ENCODE results near the gene NUDT2. TPM values are rescaled to one million over a fixed set of nuclear protein-coding genes. Genes with fewer than 3 reads are reported as not detected.

Gene NUDT2
- total and polyA plus RNA-seq, 2 of the 4 experiments (the other 2 are of a cell fraction) = 36.6 to 45.0 TPM

DNA sequence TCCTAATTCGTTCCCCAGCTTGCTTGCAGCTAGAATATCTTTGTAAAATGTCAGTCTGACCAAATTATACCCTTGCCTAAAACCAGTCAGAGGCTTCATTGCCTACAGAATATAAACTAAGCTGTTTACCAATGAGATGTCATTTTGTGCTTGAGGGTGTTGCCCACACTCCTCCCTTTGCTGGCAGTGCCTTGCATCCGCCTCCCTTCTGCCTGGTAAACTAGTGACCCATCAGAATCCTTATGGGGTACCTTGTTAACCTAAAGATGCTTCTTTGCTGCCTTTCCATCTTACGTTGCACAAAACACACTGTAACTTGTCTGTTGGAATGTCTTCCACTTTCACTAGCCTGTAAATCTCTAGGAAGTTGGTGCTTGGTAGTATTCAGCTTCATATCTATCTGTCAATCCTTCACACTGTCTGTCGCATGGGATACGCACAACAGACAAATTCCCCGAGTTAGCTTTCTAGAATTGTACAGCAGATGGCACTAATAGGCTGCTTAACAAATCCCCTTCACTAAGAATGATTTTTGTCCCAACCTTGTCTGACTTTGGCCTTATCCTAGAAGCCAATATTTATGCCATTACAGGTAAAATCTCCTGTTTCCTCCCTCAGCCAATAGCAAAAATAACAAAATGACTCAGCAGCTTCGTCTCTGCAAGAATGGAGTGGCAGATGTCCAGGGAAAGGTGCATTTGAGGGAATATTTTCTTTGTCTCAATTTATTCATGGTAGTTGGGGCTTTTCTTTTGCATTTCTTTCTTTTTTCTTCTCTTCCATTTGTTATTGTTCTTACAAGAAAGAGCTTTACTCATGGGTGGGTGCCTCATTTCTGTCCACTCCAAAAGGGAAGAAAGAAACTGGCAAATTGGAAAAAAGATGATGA, 3.0 kb downstream of the NUDT2 start (continued):
- no peak for TF ChIP-seq NFE2L2 (IDR thresholded peaks at IDR 0.05; ENCODE audit: low read depth, low read length)
- TF ChIP-seq CHD1 (IDR thresholded peaks at IDR 0.05; ENCODE audit: low read depth, low read length) = no peak
- no peak for TF ChIP-seq POLR2A (IDR thresholded peaks at IDR 0.05; ENCODE audit: low read depth, low read length)

GRCh38 chr9:34333836-34334235, 4.5 kb downstream of the NUDT2 start:
- ChIA-PET POLR2A (ENCODE audit: unreplicated experiment) (interaction anchor here (0.6 kb wide), 1 partner anchor 300 kb away, joined by 8 read pairs; no protein-coding TSS in a partner anchor), CTCF (interaction anchor here (0.6 kb wide), 1 partner anchor 423 kb away, joined by 3 read pairs; no protein-coding TSS in a partner anchor)
- H2AK5ac ChIP-seq (ENCODE audit: low read depth, low read length) = no peak overlapping the region
- WGBS, 2 experiments (ENCODE audit: extremely low coverage in 2 of 2, insufficient read length in 1 of 2) = no CpG with 5 or more reads among the region's 3 CpGs
- no peaks in the 10 kb centered on the region for H3K9me3 ChIP-seq (ENCODE audit: control insufficient read depth, insufficient read depth, low read length)
- H3K9me1 ChIP-seq (ENCODE audit: insufficient read depth, low read length) = no peaks in the 10 kb centered on the region
- no peak overlapping the region for H4K5ac ChIP-seq (ENCODE audit: low read depth, low read length)
- H4K20me1 ChIP-seq (ENCODE audit: insufficient read depth, low read length) = peaks cover 3% of the 10 kb centered on the region; the same call in 1 of the 2 replicates
- no peak overlapping the region for H3K27ac ChIP-seq (ENCODE audit: insufficient read depth, low read length)
- no peak overlapping the region for H2BK20ac ChIP-seq (ENCODE audit: low read depth, low read length)
- H2BK15ac ChIP-seq (ENCODE audit: low read depth, low read length) = no peak overlapping the region
- in situ Hi-C loops (cut with MboI; ENCODE audit: low sequenced_read_pairs) = no loop called here
- no peak overlapping the region for H2BK5ac ChIP-seq (ENCODE audit: low read depth, low read length, poor library complexity, severe bottlenecking)
- intact Hi-C loops (cut with micrococcal nuclease) = loop anchor here (5.0 kb wide), 1 partner anchor 213 kb away; no protein-coding TSS in a partner anchor
- no peak overlapping the region for H3K4me3 ChIP-seq (ENCODE audit: insufficient read depth, low read depth, low read length)
- H3K4me2 ChIP-seq (ENCODE audit: low read depth, low read length) = no peak overlapping the region
- no peak overlapping the region for H3K56ac ChIP-seq (ENCODE audit: extremely low read depth, insufficient read depth, low read length)
- ATAC-seq (ENCODE audit: low read depth) (no peak), DNase-seq (no peak)
- no peak overlapping the region for H3K18ac ChIP-seq (ENCODE audit: low read depth, low read length)
- no peak overlapping the region for H2AFZ ChIP-seq (replicated peaks; ENCODE audit: low read length, poor library complexity)
- H3K9ac ChIP-seq (ENCODE audit: low read depth, low read length) = no peak overlapping the region
- no peak overlapping the region for H3K14ac ChIP-seq (replicated peaks; ENCODE audit: low read depth, low read length)
- peaks cover 28 to 53% of the 10 kb centered on the region in 2 experiments for H3K79me1 ChIP-seq (ENCODE audit: low read depth in 1 of 2, low read length in 2 of 2)
- H2AK9ac ChIP-seq (replicated peaks; ENCODE audit: low read depth, low read length, poor library complexity) = no peak overlapping the region
- dilution Hi-C loops (cut with HindIII; ENCODE audit: low sequenced_read_pairs, unreplicated experiment) = no loop called here
- H3K4ac ChIP-seq (ENCODE audit: low read depth, low read length) = no peak overlapping the region
- no TSS peak for BruUV-seq (replicated peaks)
- H4K91ac ChIP-seq (ENCODE audit: insufficient read depth, low read depth, low read length) = no peak overlapping the region
- no peak overlapping the region for H2BK120ac ChIP-seq (ENCODE audit: low read depth, low read length)
- H4K8ac ChIP-seq (ENCODE audit: low read depth in 2 of 2, low read length in 2 of 2) = no peak overlapping the region
- no peaks in the 10 kb centered on the region for H3K27me3 ChIP-seq (ENCODE audit: control insufficient read depth, insufficient read depth, low read length)
- no peak overlapping the region for H3K23ac ChIP-seq (ENCODE audit: low read depth, low read length)
- peaks cover 8% of the 10 kb centered on the region for H3K36me3 ChIP-seq (ENCODE audit: control insufficient read depth, insufficient read depth, low read length)
- H3K4me1 ChIP-seq (ENCODE audit: control insufficient read depth, insufficient read depth, low read length) = no peaks in the 10 kb centered on the region
- TF ChIP-seq MXI1 (IDR thresholded peaks at IDR 0.05; ENCODE audit: borderline replicate concordance, low read depth, low read length) (no peak), POLR2A (IDR thresholded peaks at IDR 0.05; ENCODE audit: low read depth, low read length) (no peak), RFX5 (IDR thresholded peaks at IDR 0.05; ENCODE audit: low read depth, low read length) (no peak), MAFK (IDR thresholded peaks at IDR 0.05; ENCODE audit: low read depth, low read length) (no peak), SMC3 (IDR thresholded peaks at IDR 0.05; ENCODE audit: low read depth, low read length) (no peak), CHD1 (IDR thresholded peaks at IDR 0.05; ENCODE audit: low read depth, low read length) (no peak), NFE2L2 (IDR thresholded peaks at IDR 0.05; ENCODE audit: low read depth, low read length) (no peak), CEBPB (IDR thresholded peaks at IDR 0.05; ENCODE audit: low read depth, low read length) (no peak), RAD21 (IDR thresholded peaks at IDR 0.05; ENCODE audit: low read length) (no peak), ELK1 (IDR thresholded peaks at IDR 0.05; ENCODE audit: borderline replicate concordance, low read depth, low read length) (no peak), FOS (IDR thresholded peaks at IDR 0.05; ENCODE audit: low read depth, low read length) (no peak), BHLHE40 (IDR thresholded peaks at IDR 0.05; ENCODE audit: low read depth, low read length) (no peak)
- TF ChIP-seq, protein P1, sequence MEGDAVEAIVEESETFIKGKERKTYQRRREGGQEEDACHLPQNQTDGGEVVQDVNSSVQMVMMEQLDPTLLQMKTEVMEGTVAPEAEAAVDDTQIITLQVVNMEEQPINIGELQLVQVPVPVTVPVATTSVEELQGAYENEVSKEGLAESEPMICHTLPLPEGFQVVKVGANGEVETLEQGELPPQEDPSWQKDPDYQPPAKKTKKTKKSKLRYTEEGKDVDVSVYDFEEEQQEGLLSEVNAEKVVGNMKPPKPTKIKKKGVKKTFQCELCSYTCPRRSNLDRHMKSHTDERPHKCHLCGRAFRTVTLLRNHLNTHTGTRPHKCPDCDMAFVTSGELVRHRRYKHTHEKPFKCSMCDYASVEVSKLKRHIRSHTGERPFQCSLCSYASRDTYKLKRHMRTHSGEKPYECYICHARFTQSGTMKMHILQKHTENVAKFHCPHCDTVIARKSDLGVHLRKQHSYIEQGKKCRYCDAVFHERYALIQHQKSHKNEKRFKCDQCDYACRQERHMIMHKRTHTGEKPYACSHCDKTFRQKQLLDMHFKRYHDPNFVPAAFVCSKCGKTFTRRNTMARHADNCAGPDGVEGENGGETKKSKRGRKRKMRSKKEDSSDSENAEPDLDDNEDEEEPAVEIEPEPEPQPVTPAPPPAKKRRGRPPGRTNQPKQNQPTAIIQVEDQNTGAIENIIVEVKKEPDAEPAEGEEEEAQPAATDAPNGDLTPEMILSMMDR (conservative IDR thresholded peaks at IDR 0.05; ENCODE audit: low read depth, low read length) = no peak
